Endothelial cell (in vitro differentiated cells): ENCODE measurements around the gene RFTN2. TPM values are rescaled to one million over a fixed set of nuclear protein-coding genes. Genes with fewer than 3 reads are reported as not detected.

Source experiments
- DNase-seq: peaks from one replicate; pipeline ENCODE4 v3.0.0; 2021; ENCODE audit warnings: low spot score
- H3K27ac Mint-ChIP-seq: one replicate; pipeline ENCODE4 v1.8.0; 2021; ENCODE audit warnings: mixed read lengths, inconsistent platforms; ENCODE audit not compliant: unreplicated experiment
- H3K27me3 Mint-ChIP-seq: one replicate; pipeline ENCODE4 v1.8.0; 2021; ENCODE audit warnings: mild to moderate bottlenecking, moderate library complexity, mixed read lengths, inconsistent platforms; ENCODE audit not compliant: unreplicated experiment
- H3K36me3 Mint-ChIP-seq: one replicate; pipeline ENCODE4 v1.8.0; 2021; ENCODE audit warnings: mild to moderate bottlenecking, low read depth, mixed read lengths, inconsistent platforms; ENCODE audit not compliant: unreplicated experiment
- H3K4me1 Mint-ChIP-seq: one replicate; pipeline ENCODE4 v1.8.0; 2021; ENCODE audit warnings: mild to moderate bottlenecking, mixed read lengths, inconsistent platforms; ENCODE audit not compliant: unreplicated experiment
- H3K4me3 Mint-ChIP-seq: one replicate; pipeline ENCODE4 v1.8.0; 2021; ENCODE audit warnings: mild to moderate bottlenecking, mixed read lengths, inconsistent platforms; ENCODE audit not compliant: unreplicated experiment
- H3K9me3 Mint-ChIP-seq: one replicate; pipeline ENCODE4 v1.8.0; 2021; ENCODE audit warnings: mixed read lengths, inconsistent platforms; ENCODE audit not compliant: unreplicated experiment
- CTCF ChIP-seq: fragments of 200-600 bp; sonication (generic); IDR thresholded peaks from one replicate; pipeline ENCODE4 v1.5.0; 2021; ENCODE audit warnings: antibody characterized with exemption; ENCODE audit not compliant: unreplicated experiment
- total RNA-seq: library from RNA; stranded (reverse); fragmentation: NEBNext Ultra II Directional; extraction: Animal tissue kit (Norgen Biotek cat#: 25700); gene quantifications from one replicate; pipeline ENCODE4 v1.2.1, GENCODE V29; 2021; ENCODE audit not compliant: unreplicated experiment

Gene RFTN2
- total RNA-seq, 1 donor from 2014 or later = 27.2 TPM

- Mint-ChIP-seq H3K27ac (peak overlapping the region; percentile 36), H3K36me3 (peaks cover 56% of the 10 kb centered on the region), H3K4me3 (peak overlapping the region; percentile 37), H3K27me3 (peaks cover 2% of the 10 kb centered on the region), H3K9me3 (no peaks in the 10 kb centered on the region), H3K4me1 (peaks cover 19% of the 10 kb centered on the region)
- TF ChIP-seq CTCF = no peak
- DNase-seq = no peak
These were observed 60.9 kb downstream of the RFTN2 start for GRCh38 chr2:197614532-197614931.

- H3K36me3 Mint-ChIP-seq = peaks cover 65% of the 10 kb centered on the region
- H3K4me3 Mint-ChIP-seq = no peak overlapping the region
- no peak for DNase-seq
- H3K9me3 Mint-ChIP-seq = no peaks in the 10 kb centered on the region
- H3K27me3 Mint-ChIP-seq = peaks cover 2% of the 10 kb centered on the region
- H3K27ac Mint-ChIP-seq = no peak overlapping the region
- no peak for TF ChIP-seq CTCF
- H3K4me1 Mint-ChIP-seq = peaks cover 19% of the 10 kb centered on the region
These were observed 61.8 kb downstream of the RFTN2 start for GRCh38 chr2:197613509-197613987.

DNA sequence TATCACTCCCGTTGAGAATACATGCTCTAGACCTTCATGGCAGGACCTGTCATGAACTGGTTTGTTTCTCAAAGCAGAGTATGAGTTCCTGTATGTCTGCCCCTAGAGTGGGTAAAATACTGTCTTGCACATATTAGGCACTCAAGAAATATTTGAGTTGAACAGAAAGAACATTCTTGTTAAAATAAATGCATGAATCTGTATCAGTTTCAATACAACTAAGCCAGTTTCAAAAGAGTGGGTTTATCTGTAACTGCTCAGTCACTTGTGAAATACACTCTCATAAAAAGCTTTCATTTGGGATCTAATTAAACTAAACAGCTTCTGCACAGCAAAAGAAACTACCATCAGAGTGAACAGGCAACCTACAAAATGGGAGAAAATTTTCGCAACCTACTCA lies 69.2 kb downstream of the RFTN2 start:
- H3K4me3 Mint-ChIP-seq = no peak overlapping the region
- no peak for TF ChIP-seq CTCF
- H3K27ac Mint-ChIP-seq = no peak overlapping the region
- peaks cover 2% of the 10 kb centered on the region for H3K27me3 Mint-ChIP-seq
- no peaks in the 10 kb centered on the region for H3K9me3 Mint-ChIP-seq
- peaks cover 49% of the 10 kb centered on the region for H3K36me3 Mint-ChIP-seq
- H3K4me1 Mint-ChIP-seq = no peaks in the 10 kb centered on the region
- DNase-seq = no peak

DNA sequence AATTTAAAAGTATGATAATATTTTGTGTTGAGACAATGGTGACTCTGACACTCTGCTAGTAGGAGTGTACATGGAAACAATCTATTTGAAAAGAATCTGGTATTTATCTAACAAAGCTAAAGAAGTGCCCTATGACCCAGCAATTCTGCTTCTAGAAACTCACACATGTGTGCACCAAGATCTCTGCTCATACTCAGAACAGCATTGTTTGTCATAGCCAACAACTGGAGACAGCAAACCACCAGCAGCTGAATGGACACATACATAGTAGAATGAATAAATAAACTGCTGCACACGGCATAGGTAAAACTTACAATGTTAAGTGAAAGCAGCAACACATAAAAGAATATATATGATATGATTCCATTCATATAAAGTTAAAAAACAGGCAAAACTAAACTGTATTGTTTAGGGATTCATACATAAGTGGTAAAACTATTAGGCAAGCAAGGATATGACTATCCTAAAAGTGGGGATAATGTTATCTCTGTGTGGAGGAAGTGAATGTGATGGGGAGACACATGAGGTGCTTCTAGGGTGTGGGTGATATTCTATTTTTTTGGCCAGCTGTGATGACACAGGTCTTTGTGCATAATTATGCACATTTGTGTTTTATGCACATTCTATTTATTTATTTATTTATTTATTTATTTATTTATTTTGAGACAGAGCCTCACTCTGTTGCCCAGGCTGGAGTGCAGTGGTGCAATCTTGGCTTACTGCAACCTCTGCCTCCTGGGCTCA lies 71.1 kb downstream of the RFTN2 start:
- Mint-ChIP-seq H3K27ac (no peak overlapping the region), H3K36me3 (peaks cover 41% of the 10 kb centered on the region), H3K4me3 (no peak overlapping the region), H3K4me1 (no peaks in the 10 kb centered on the region), H3K9me3 (no peaks in the 10 kb centered on the region), H3K27me3 (peaks cover 2% of the 10 kb centered on the region)
- no peak for DNase-seq
- no peak for TF ChIP-seq CTCF

- Mint-ChIP-seq H3K9me3 (no peaks in the 10 kb centered on the region), H3K4me1 (peaks cover 2% of the 10 kb centered on the region), H3K27me3 (no peaks in the 10 kb centered on the region), H3K4me3 (no peak overlapping the region), H3K27ac (no peak overlapping the region), H3K36me3 (peaks cover 41% of the 10 kb centered on the region)
- DNase-seq = no peak
- TF ChIP-seq CTCF = no peak
These were observed 73.7 kb downstream of the RFTN2 start for GRCh38 chr2:197601726-197602125.
